HL-60/S4 treated with phorbol 12-myristate 13-acetate at 8.2 ng/mL for 4 days and 3 days (cell line): Measurements from ENCODE around the gene C6orf118.

Source experiments
- in situ Hi-C: fragments of 300-500 bp; cut with MboI; formaldehyde crosslinking; loops from 2 replicates; pipeline ENCODE4 v1.15.0; 2022; ENCODE audit warnings: low sequenced_read_pairs

Gene C6orf118

GRCh38 chr6:165245287-165245686 is 64.1 kb downstream of the C6orf118 start:
- in situ Hi-C loops: no loop called here

DNA sequence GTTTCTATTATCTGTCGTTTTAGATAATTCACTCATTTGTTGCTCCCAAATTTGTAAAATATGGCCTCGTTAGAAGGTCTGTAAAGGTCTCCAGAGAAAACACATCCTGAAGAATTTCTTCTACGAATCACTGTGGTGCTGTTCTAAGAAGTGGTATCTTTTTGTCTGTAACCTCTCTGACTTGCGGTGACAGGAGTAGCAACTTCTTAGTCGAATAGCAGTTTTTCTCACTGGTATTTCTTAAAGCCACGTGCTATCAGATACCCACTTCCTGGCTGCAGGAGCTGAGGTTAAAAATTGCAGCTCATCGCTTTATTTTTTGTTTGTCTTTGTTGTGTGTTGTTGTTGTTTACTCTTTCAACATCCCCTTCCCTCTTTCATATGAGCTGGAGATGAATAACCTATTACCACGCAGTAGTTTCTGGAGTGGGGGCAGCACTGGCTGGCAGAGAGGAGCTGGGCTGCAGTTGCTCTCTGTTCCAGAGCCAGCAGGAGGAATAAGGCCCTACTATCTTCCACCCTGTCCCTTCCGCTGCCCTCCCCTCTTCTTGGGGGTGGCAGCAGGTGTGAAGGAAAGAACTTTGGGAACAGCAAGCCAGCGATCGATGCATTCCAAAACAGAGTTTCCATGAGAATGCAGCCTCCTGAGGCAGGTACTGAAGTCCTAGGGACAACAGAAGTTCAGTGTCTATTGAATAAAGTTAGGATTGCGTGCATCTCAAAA is 64.7 kb downstream of the C6orf118 start:
- in situ Hi-C loops: no loop called here

GRCh38 chr6:165243801-165244200 is 65.6 kb downstream of the C6orf118 start:
- in situ Hi-C loops: no loop called here

DNA sequence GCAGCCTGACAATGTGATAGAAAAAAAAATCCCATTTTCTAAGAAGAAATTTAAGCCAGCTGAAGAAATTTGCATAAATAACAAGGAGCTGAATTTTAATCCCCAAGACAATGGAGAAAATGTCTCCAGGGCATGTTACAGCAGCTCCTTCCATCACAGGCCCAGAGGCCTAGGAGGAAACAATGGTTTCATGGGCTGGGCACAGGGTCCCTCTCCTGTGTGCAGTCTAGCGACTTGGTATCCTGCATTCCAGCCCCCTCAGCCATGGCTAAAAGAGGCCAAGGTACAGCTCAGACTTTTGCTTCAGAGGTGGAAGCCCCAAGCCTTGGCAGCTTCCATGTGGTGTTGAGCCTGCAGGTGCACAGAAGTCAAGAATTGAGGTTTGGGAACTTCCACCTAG is 73.1 kb downstream of the C6orf118 start:
- in situ Hi-C loops: no loop called here

- in situ Hi-C loops: no loop called here
Measured at GRCh38 chr6:165232731-165233488, 76.5 kb downstream of the C6orf118 start.

GRCh38 chr6:165231581-165232561 is 77.5 kb downstream of the C6orf118 start:
- in situ Hi-C loops: no loop called here

DNA sequence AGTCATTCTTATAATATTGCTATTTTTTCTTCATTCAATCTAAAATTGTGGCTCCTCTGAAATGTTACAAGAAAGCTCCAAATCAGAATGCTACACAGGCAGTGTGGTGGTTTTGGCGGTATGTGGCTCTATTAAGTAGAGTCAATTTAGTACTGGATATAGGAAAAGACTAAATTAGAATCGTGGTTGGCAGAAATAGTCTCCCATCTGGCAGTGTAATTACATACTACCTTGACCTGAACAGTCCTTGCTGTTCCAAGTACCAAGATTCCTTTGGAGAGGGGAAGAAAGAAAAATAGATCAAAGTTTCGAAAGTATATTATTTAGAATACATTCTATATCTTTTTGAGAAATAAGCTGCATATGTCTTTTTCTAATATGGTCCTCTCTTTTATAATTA is 78.2 kb downstream of the C6orf118 start:
- in situ Hi-C loops: no loop called here
